A673 (cell line): Measurements from ENCODE around the gene REV1. TPM values are rescaled to one million over a fixed set of nuclear protein-coding genes. Genes with fewer than 3 reads are reported as not detected.

ENCODE experiments used
- BruUV-seq: library from RNA; stranded (reverse); fragments of 400-500 nt; replicated peaks from 2 replicates; lab custom pipeline; 2021; lab: Mats Ljungman, UMichigan
- CTCF ChIA-PET: fragments of 300-600 bp; sonication (Branson Sonifier 250); formaldehyde crosslinking; loops from one replicate; lab custom pipeline; 2022; ENCODE audit warnings: antibody characterized with exemption; lab: Charles Lee
- POLR2A ChIA-PET: fragments of 300-600 bp; sonication (Branson Sonifier 250); formaldehyde crosslinking; loops from one replicate; lab custom pipeline; 2022; ENCODE audit warnings: antibody characterized with exemption; ENCODE audit not compliant: low non-redundant PET; lab: Charles Lee
- DNase-seq: peaks from one replicate; pipeline ENCODE4 v3.0.0-alpha.2; 2015; ENCODE audit warnings: low spot score
- H3K27ac ChIP-seq: fragments of 200-600 bp; sonication (generic); 2 replicates; pipeline ENCODE4 v1.5.1; 2016; ENCODE audit warnings: mixed run types, low read depth, mild to moderate bottlenecking, mixed read lengths, antibody characterized with exemption, low read length; ENCODE audit not compliant: poor library complexity, severe bottlenecking
- H3K27me3 ChIP-seq: fragments of 200-600 bp; sonication (generic); replicated peaks from 2 replicates; pipeline ENCODE4 v1.6.1; 2017; ENCODE audit warnings: mixed run types, low read depth, mild to moderate bottlenecking, mixed read lengths, antibody characterized with exemption, low read length; ENCODE audit not compliant: insufficient read depth, poor library complexity
- H3K36me3 ChIP-seq: fragments of 200-600 bp; sonication (generic); 2 replicates; pipeline ENCODE4 v1.6.1; 2016; ENCODE audit warnings: mixed run types, mild to moderate bottlenecking, mixed read lengths, antibody characterized with exemption, low read length; ENCODE audit not compliant: insufficient read depth, poor library complexity, severe bottlenecking
- H3K4me1 ChIP-seq: fragments of 200-600 bp; sonication (generic); 2 replicates; pipeline ENCODE4 v1.6.1; 2017; ENCODE audit warnings: mixed run types, mild to moderate bottlenecking, mixed read lengths, antibody characterized with exemption, low read length; ENCODE audit not compliant: insufficient read depth, poor library complexity, severe bottlenecking
- H3K4me3 ChIP-seq: fragments of 200-600 bp; sonication (generic); 2 replicates; pipeline ENCODE4 v1.5.1; 2016; ENCODE audit warnings: low read depth, mixed run types, mild to moderate bottlenecking, mixed read lengths, low read length; ENCODE audit not compliant: poor library complexity, severe bottlenecking
- H3K9me3 ChIP-seq: fragments of 200-600 bp; sonication (generic); 2 replicates; pipeline ENCODE4 v1.6.1; 2016; ENCODE audit warnings: mixed run types, low read depth, mild to moderate bottlenecking, mixed read lengths, antibody characterized with exemption, low read length; ENCODE audit not compliant: poor library complexity, severe bottlenecking
- EZH2 ChIP-seq: fragments of 200-600 bp; sonication (generic); IDR thresholded peaks from 2 replicates; pipeline ENCODE4 v1.6.1; 2017; ENCODE audit warnings: borderline replicate concordance, low read depth, mild to moderate bottlenecking, mixed read lengths, antibody characterized with exemption, low read length; ENCODE audit not compliant: poor library complexity, severe bottlenecking
- intact Hi-C: fragments of 100-400 bp; cut with micrococcal nuclease; formaldehyde crosslinking; loops from one replicate; pipeline ENCODE4 v1.10.0; 2022; ENCODE audit not compliant: unreplicated experiment
- total RNA-seq: library from RNA; stranded (reverse); gene quantifications from 2 replicates; pipeline ENCODE4 v1.2.3, GENCODE V29; 2021
- TF ChIP-seq, protein P1 (sequence below): fragments of 300-800, 200-600 bp; sonication (generic); conservative IDR thresholded peaks from 2 replicates; pipeline ENCODE4 v1.5.1; 2017; ENCODE audit warnings: low read depth, mild to moderate bottlenecking, antibody characterized with exemption, low read length, moderate library complexity, mixed read lengths

Gene REV1
- total RNA-seq, 1 experiment from 2014 or later, result 38.1 TPM

DNA sequence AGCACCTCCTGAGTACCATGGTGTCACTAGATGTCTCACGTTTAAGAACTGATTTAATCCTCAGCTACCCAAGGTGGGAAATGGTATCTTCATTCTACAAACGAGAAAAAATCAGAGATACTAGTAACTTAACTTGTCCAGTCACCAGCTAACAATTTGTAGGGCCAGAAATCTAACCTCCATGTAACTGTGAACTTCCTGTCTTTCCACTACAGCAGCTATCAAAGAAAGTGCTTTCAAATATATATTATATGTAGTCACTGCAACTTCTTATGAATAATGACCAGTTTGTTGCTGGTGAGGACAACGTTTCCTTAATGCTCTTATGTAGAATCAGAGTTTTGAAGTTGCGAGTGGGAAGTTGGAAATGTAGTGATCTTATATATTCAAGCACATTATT, 1.9 kb downstream of the REV1 start:
- no peak for DNase-seq
- H3K4me3 ChIP-seq, result no peak overlapping the region
- intact Hi-C loops, result no loop called here
- peaks cover 11% of the 10 kb centered on the region for H3K4me1 ChIP-seq
- H3K9me3 ChIP-seq, result no peaks in the 10 kb centered on the region
- TF ChIP-seq, protein P1, sequence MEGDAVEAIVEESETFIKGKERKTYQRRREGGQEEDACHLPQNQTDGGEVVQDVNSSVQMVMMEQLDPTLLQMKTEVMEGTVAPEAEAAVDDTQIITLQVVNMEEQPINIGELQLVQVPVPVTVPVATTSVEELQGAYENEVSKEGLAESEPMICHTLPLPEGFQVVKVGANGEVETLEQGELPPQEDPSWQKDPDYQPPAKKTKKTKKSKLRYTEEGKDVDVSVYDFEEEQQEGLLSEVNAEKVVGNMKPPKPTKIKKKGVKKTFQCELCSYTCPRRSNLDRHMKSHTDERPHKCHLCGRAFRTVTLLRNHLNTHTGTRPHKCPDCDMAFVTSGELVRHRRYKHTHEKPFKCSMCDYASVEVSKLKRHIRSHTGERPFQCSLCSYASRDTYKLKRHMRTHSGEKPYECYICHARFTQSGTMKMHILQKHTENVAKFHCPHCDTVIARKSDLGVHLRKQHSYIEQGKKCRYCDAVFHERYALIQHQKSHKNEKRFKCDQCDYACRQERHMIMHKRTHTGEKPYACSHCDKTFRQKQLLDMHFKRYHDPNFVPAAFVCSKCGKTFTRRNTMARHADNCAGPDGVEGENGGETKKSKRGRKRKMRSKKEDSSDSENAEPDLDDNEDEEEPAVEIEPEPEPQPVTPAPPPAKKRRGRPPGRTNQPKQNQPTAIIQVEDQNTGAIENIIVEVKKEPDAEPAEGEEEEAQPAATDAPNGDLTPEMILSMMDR, result no peak
- no peak for TF ChIP-seq EZH2
- CTCF ChIA-PET, result no interaction called here
- H3K27ac ChIP-seq, result no peak overlapping the region
- no TSS peak for BruUV-seq
- H3K36me3 ChIP-seq, result no peaks in the 10 kb centered on the region
- no peaks in the 10 kb centered on the region for H3K27me3 ChIP-seq
- POLR2A ChIA-PET, result no interaction called here

DNA sequence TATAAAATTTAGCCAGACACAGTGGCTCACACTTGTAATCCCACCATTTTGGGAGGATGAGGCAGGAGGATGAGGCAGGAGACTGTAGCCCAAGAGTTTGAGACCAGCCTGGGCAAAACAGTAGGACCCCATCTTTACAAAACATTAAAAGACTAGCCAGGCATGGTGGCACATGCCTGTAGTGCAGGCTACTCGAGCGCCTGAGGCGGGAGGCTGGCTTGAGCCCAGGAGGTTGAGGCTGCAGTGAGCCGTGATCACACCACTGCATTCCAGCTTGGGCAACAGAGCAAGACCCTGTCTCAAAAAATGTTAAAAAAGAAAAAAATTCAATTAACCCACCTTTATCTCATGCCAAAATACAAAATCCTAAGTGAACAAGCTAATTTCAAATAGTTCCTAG, 4.0 kb downstream of the REV1 start:
- no TSS peak for BruUV-seq
- CTCF ChIA-PET, result no interaction called here
- intact Hi-C loops, result no loop called here

DNA sequence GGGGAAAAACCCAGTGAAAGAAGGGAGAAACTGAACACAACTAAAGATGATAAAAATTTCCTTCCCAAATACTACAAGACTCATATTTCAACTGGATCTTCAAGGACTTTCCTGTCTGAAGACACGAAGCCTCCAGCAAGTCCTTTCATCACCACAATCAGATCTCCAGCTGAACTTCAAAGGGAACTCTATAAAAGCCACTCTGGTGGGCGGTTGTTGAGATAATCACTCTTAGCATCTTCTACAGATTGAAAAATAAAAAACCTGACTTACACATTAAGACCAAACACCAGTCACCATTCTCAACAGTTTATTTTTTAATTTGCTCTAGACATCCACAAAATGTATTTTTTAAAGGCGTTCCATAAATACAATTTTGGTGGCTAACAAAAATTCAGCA, 4.4 kb downstream of the REV1 start:
- Histone ChIP-seq H3K27ac (no peak overlapping the region), H3K9me3 (no peaks in the 10 kb centered on the region), H3K4me1 (peaks cover 15% of the 10 kb centered on the region), H3K36me3 (no peaks in the 10 kb centered on the region), H3K4me3 (no peak overlapping the region), H3K27me3 (no peaks in the 10 kb centered on the region)
- ChIA-PET POLR2A (no interaction called here), CTCF (no interaction called here)
- DNase-seq, result peak; percentile 10
- TF ChIP-seq, protein P1, result no peak
- TF ChIP-seq EZH2, result no peak
- intact Hi-C loops, result no loop called here
- no TSS peak for BruUV-seq

More for the DNA sequence above, 4.0 kb downstream of the REV1 start:
- Histone ChIP-seq H3K4me3 (no peak overlapping the region), H3K9me3 (no peaks in the 10 kb centered on the region), H3K36me3 (no peaks in the 10 kb centered on the region), H3K27ac (no peak overlapping the region), H3K27me3 (no peaks in the 10 kb centered on the region), H3K4me1 (peaks cover 13% of the 10 kb centered on the region)
- TF ChIP-seq, protein P1, result no peak
- no peak for TF ChIP-seq EZH2
- no peak for DNase-seq
- POLR2A ChIA-PET, result no interaction called here
